Neural crest cell (in vitro differentiated cells): ENCODE measurements around the gene GPR26. TPM values are rescaled to one million over a fixed set of nuclear protein-coding genes. Genes with fewer than 3 reads are reported as not detected.

Source experiments
- DNase-seq: peaks from one replicate; pipeline ENCODE4 v3.0.0; 2021; ENCODE audit warnings: low read depth, mixed read lengths, low spot score
- H3K27ac Mint-ChIP-seq: one replicate; pipeline ENCODE4 v1.8.0; 2021; ENCODE audit warnings: mild to moderate bottlenecking, mixed read lengths; ENCODE audit not compliant: unreplicated experiment
- H3K27me3 Mint-ChIP-seq: 2 replicates; pipeline ENCODE4 v1.8.0; 2021; ENCODE audit warnings: low read depth, mild to moderate bottlenecking, mixed read lengths
- H3K36me3 Mint-ChIP-seq: 2 replicates; pipeline ENCODE4 v1.8.0; 2021; ENCODE audit warnings: low read depth, mild to moderate bottlenecking, mixed read lengths
- H3K4me1 Mint-ChIP-seq: 2 replicates; pipeline ENCODE4 v1.8.0; 2021; ENCODE audit warnings: mixed read lengths
- H3K4me3 Mint-ChIP-seq: one replicate; pipeline ENCODE4 v1.8.0; 2021; ENCODE audit warnings: mild to moderate bottlenecking, mixed read lengths
- H3K9me3 Mint-ChIP-seq: 2 replicates; pipeline ENCODE4 v1.8.0; 2021; ENCODE audit warnings: mixed read lengths
- CTCF ChIP-seq: fragments of 200-600 bp; sonication (generic); conservative IDR thresholded peaks from 2 replicates; pipeline ENCODE4 v1.5.0; 2021; ENCODE audit warnings: antibody characterized with exemption, mild to moderate bottlenecking
- total RNA-seq: library from RNA; stranded (reverse); gene quantifications from 2 replicates; pipeline ENCODE4 v1.2.1, GENCODE V29; 2021

The GPR26 gene
- total RNA-seq, 1 donor from 2014 or later, result not detected

GRCh38 chr10:123648595-123648994 lies 17.6 kb upstream of the GPR26 start:
- no peaks in the 10 kb centered on the region for H3K9me3 Mint-ChIP-seq
- peaks cover 65% of the 10 kb centered on the region for H3K27me3 Mint-ChIP-seq
- TF ChIP-seq CTCF, result no peak
- no peak overlapping the region for H3K27ac Mint-ChIP-seq
- no peaks in the 10 kb centered on the region for H3K4me1 Mint-ChIP-seq
- DNase-seq, result no peak
- no peak overlapping the region for H3K4me3 Mint-ChIP-seq
- H3K36me3 Mint-ChIP-seq, result no peaks in the 10 kb centered on the region

- no peak overlapping the region for H3K27ac Mint-ChIP-seq
- H3K9me3 Mint-ChIP-seq, result no peaks in the 10 kb centered on the region
- no peak for DNase-seq
- H3K36me3 Mint-ChIP-seq, result no peaks in the 10 kb centered on the region
- no peak overlapping the region for H3K4me3 Mint-ChIP-seq
- TF ChIP-seq CTCF, result no peak
- peaks cover 65% of the 10 kb centered on the region for H3K27me3 Mint-ChIP-seq
- H3K4me1 Mint-ChIP-seq, result no peaks in the 10 kb centered on the region
Observed at GRCh38 chr10:123649676-123650075, 16.5 kb upstream of the GPR26 start.

GRCh38 chr10:123651421-123652047 lies 14.6 kb upstream of the GPR26 start:
- no peaks in the 10 kb centered on the region for H3K4me1 Mint-ChIP-seq
- no peaks in the 10 kb centered on the region for H3K36me3 Mint-ChIP-seq
- peaks cover 64% of the 10 kb centered on the region for H3K27me3 Mint-ChIP-seq
- no peak for TF ChIP-seq CTCF
- no peaks in the 10 kb centered on the region for H3K9me3 Mint-ChIP-seq
- H3K27ac Mint-ChIP-seq, result no peak overlapping the region
- DNase-seq, result no peak
- H3K4me3 Mint-ChIP-seq, result no peak overlapping the region

- Mint-ChIP-seq H3K27ac (no peak overlapping the region), H3K4me1 (no peaks in the 10 kb centered on the region), H3K27me3 (peaks cover 56% of the 10 kb centered on the region), H3K9me3 (no peaks in the 10 kb centered on the region), H3K36me3 (no peaks in the 10 kb centered on the region), H3K4me3 (no peak overlapping the region)
- DNase-seq, result no peak
- TF ChIP-seq CTCF, result no peak
Observed at GRCh38 chr10:123655751-123656150, 10.4 kb upstream of the GPR26 start.

- Mint-ChIP-seq H3K9me3 (no peaks in the 10 kb centered on the region), H3K27ac (no peak overlapping the region), H3K4me1 (no peaks in the 10 kb centered on the region), H3K4me3 (no peak overlapping the region), H3K27me3 (peaks cover 86% of the 10 kb centered on the region), H3K36me3 (no peaks in the 10 kb centered on the region)
- no peak for DNase-seq
- no peak for TF ChIP-seq CTCF
Observed at GRCh38 chr10:123663522-123663921, 2.6 kb upstream of the GPR26 start.
